Karpas-422 (cell line): ENCODE data around the gene CERS4. TPM values are rescaled to one million over a fixed set of nuclear protein-coding genes. Genes with fewer than 3 reads are reported as not detected.

Experiments used
- DNase-seq: peaks from one replicate; pipeline ENCODE4 v3.0.0-alpha.2; 2015
- H2AFZ ChIP-seq: fragments of 200-600 bp; sonication (generic); 2 replicates; pipeline ENCODE4 v1.6.1; 2014; ENCODE audit warnings: antibody characterized with exemption, low read length, mixed read lengths
- H3K27ac ChIP-seq: fragments of 200-600 bp; sonication (generic); 2 replicates; pipeline ENCODE4 v1.5.1; 2014; ENCODE audit warnings: mild to moderate bottlenecking, low read length, moderate library complexity
- H3K27me3 ChIP-seq: fragments of 200-600 bp; sonication (generic); 2 replicates; pipeline ENCODE4 v1.6.1; 2014; ENCODE audit warnings: low read length, mixed read lengths
- H3K36me3 ChIP-seq: fragments of 200-600 bp; sonication (generic); 2 replicates; pipeline ENCODE4 v1.6.1; 2014; ENCODE audit warnings: low read length, mixed read lengths; ENCODE audit not compliant: insufficient read depth
- H3K4me1 ChIP-seq: fragments of 200-600 bp; sonication (generic); 2 replicates; pipeline ENCODE4 v1.6.1; 2014; ENCODE audit warnings: mild to moderate bottlenecking, low read length, mixed read lengths
- H3K4me2 ChIP-seq: fragments of 200-600 bp; sonication (generic); 2 replicates; pipeline ENCODE4 v1.6.1; 2014; ENCODE audit warnings: low read length, low read depth, mild to moderate bottlenecking; ENCODE audit not compliant: poor library complexity, severe bottlenecking
- H3K4me3 ChIP-seq: fragments of 200-600 bp; sonication (generic); 2 replicates; pipeline ENCODE4 v1.5.1; 2014; ENCODE audit warnings: mild to moderate bottlenecking, antibody characterized with exemption, low read length, mixed read lengths
- H3K79me2 ChIP-seq: fragments of 200-600 bp; sonication (generic); 2 replicates; pipeline ENCODE4 v1.6.1; 2014; ENCODE audit warnings: mild to moderate bottlenecking, low read length, mixed read lengths
- H3K9ac ChIP-seq: fragments of 200-600 bp; sonication (generic); 2 replicates; pipeline ENCODE4 v1.6.0; 2014; ENCODE audit warnings: low read length
- H3K9me2 ChIP-seq: fragments of 200-600 bp; sonication (generic), shearing (Covaris generic); replicated peaks from 2 replicates; pipeline ENCODE4 v1.6.0; 2014; ENCODE audit warnings: mild to moderate bottlenecking, low read length, moderate library complexity; ENCODE audit not compliant: insufficient read depth
- H3K9me3 ChIP-seq: fragments of 300-700, 200-600 bp; sonication (generic); 2 replicates; pipeline ENCODE4 v1.6.1; 2014; ENCODE audit warnings: low read length, mixed read lengths
- H4K20me1 ChIP-seq: fragments of 200-600 bp; sonication (generic); 2 replicates; pipeline ENCODE4 v1.6.1; 2014; ENCODE audit warnings: mild to moderate bottlenecking, antibody characterized with exemption, low read length, low read depth; ENCODE audit not compliant: insufficient read depth
- total RNA-seq: library from RNA; depleted of rRNA; stranded (reverse); fragments of >200 nt; shearing (Covaris generic); gene quantifications from 2 replicates; pipeline ENCODE4 v1.2.3, GENCODE V29; 2014; ENCODE audit warnings: low replicate concordance

Gene CERS4
- total RNA-seq, 1 experiment from 2014 or later, result 66.3 TPM

- H2AFZ ChIP-seq, result no peak overlapping the region
- H3K9me3 ChIP-seq, result no peaks in the 10 kb centered on the region
- no peaks in the 10 kb centered on the region for H3K79me2 ChIP-seq
- no peak overlapping the region for H3K27ac ChIP-seq
- no peaks in the 10 kb centered on the region for H3K4me1 ChIP-seq
- no peak overlapping the region for H3K9ac ChIP-seq
- DNase-seq, result peak; percentile 93
- H3K4me3 ChIP-seq, result no peak overlapping the region
- no peaks in the 10 kb centered on the region for H3K9me2 ChIP-seq
- H3K27me3 ChIP-seq, result no peaks in the 10 kb centered on the region
- no peak overlapping the region for H3K4me2 ChIP-seq
- H3K36me3 ChIP-seq, result no peaks in the 10 kb centered on the region
- H4K20me1 ChIP-seq, result no peaks in the 10 kb centered on the region
Observed at GRCh38 chr19:8252922-8253589, 43.9 kb downstream of the CERS4 start.

DNA sequence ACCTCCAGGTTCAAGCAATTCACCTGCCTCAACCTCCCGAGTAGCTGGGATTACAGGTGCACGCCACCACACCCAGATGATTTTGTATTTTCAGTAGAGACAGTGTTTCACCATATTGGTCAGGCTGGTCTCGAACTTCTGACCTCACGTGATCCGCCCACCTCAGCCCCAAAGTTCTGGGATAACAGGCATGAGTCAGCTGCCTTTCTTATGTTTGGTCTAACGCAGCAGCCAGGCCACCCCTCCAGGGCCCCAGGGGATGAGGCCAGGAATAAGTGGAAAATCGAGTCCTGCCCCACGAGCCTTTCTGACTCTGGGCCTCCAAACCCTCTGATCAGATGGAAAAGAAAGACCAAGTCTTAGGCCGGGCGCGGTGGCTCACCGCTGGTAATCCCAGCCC is 44.5 kb downstream of the CERS4 start:
- Histone ChIP-seq H3K36me3 (no peaks in the 10 kb centered on the region), H3K79me2 (no peaks in the 10 kb centered on the region), H3K9me3 (no peaks in the 10 kb centered on the region), H3K4me3 (no peak overlapping the region), H3K4me1 (no peaks in the 10 kb centered on the region), H3K4me2 (no peak overlapping the region), H4K20me1 (no peaks in the 10 kb centered on the region), H3K27ac (no peak overlapping the region), H3K27me3 (no peaks in the 10 kb centered on the region), H2AFZ (no peak overlapping the region), H3K9ac (no peak overlapping the region), H3K9me2 (no peaks in the 10 kb centered on the region)
- DNase-seq, result no peak

DNA sequence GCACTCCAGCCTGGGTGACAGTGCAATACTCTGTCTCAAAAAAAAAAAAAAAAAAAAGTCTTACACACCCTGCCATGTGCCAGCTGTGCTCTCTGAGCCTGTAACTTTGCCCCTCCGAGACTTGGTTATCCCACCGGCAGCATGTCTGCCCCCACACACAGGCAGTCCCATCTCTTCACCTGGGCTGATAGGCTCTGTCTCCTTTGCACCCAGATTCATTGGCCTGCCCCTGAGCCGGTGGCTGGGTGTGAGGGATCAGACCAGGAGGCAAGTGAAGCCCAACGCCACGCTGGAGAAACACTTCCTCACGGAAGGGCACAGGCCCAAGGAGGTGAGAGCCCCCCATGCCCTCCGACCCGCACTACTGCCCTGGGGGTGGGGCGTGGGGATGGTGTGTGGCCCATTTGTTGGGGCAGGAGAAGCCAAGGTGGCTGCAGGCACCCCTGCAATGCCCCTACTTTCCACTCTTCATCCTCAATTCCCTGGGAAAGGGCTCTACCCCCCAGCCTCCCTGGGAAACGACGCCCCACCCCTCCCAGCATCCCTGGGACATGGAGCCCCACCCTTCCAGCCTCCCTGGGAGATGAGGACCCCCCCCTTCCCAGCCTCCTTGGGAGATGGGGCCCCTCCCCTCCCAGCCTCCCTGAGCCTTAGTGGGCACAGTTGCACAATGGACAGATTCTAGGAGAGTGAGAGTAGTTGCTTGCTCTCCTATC is 45.3 kb downstream of the CERS4 start:
- H4K20me1 ChIP-seq, result no peaks in the 10 kb centered on the region
- DNase-seq, result no peak
- no peaks in the 10 kb centered on the region for H3K27me3 ChIP-seq
- no peak overlapping the region for H3K4me2 ChIP-seq
- H2AFZ ChIP-seq, result no peak overlapping the region
- H3K4me1 ChIP-seq, result no peaks in the 10 kb centered on the region
- H3K9me3 ChIP-seq, result no peaks in the 10 kb centered on the region
- no peak overlapping the region for H3K27ac ChIP-seq
- H3K9ac ChIP-seq, result no peak overlapping the region
- H3K79me2 ChIP-seq, result no peaks in the 10 kb centered on the region
- H3K36me3 ChIP-seq, result no peaks in the 10 kb centered on the region
- H3K9me2 ChIP-seq, result no peaks in the 10 kb centered on the region
- no peak overlapping the region for H3K4me3 ChIP-seq

- no peak overlapping the region for H3K27ac ChIP-seq
- H3K4me1 ChIP-seq, result no peaks in the 10 kb centered on the region
- H3K9ac ChIP-seq, result no peak overlapping the region
- no peak overlapping the region for H2AFZ ChIP-seq
- no peaks in the 10 kb centered on the region for H3K9me2 ChIP-seq
- H4K20me1 ChIP-seq, result no peaks in the 10 kb centered on the region
- no peaks in the 10 kb centered on the region for H3K27me3 ChIP-seq
- H3K9me3 ChIP-seq, result no peaks in the 10 kb centered on the region
- H3K4me2 ChIP-seq, result no peak overlapping the region
- H3K79me2 ChIP-seq, result no peaks in the 10 kb centered on the region
- H3K4me3 ChIP-seq, result no peak overlapping the region
- H3K36me3 ChIP-seq, result no peaks in the 10 kb centered on the region
- DNase-seq, result peak; percentile 10
Observed at GRCh38 chr19:8255426-8256125, 46.4 kb downstream of the CERS4 start.

GRCh38 chr19:8256276-8257051 is 47.3 kb downstream of the CERS4 start:
- H2AFZ ChIP-seq, result no peak overlapping the region
- DNase-seq, result no peak
- H3K4me1 ChIP-seq, result no peaks in the 10 kb centered on the region
- no peaks in the 10 kb centered on the region for H3K79me2 ChIP-seq
- H3K9me3 ChIP-seq, result no peaks in the 10 kb centered on the region
- no peaks in the 10 kb centered on the region for H4K20me1 ChIP-seq
- no peaks in the 10 kb centered on the region for H3K9me2 ChIP-seq
- H3K9ac ChIP-seq, result no peak overlapping the region
- H3K27me3 ChIP-seq, result no peaks in the 10 kb centered on the region
- H3K36me3 ChIP-seq, result no peaks in the 10 kb centered on the region
- no peak overlapping the region for H3K4me2 ChIP-seq
- no peak overlapping the region for H3K27ac ChIP-seq
- no peak overlapping the region for H3K4me3 ChIP-seq

- H3K4me3 ChIP-seq, result no peak overlapping the region
- no peak overlapping the region for H3K4me2 ChIP-seq
- H3K36me3 ChIP-seq, result no peaks in the 10 kb centered on the region
- no peaks in the 10 kb centered on the region for H4K20me1 ChIP-seq
- H3K4me1 ChIP-seq, result no peaks in the 10 kb centered on the region
- H3K27ac ChIP-seq, result no peak overlapping the region
- H3K9me3 ChIP-seq, result no peaks in the 10 kb centered on the region
- peak; percentile 40 for DNase-seq
- H3K9me2 ChIP-seq, result no peaks in the 10 kb centered on the region
- H2AFZ ChIP-seq, result no peak overlapping the region
- no peak overlapping the region for H3K9ac ChIP-seq
- no peaks in the 10 kb centered on the region for H3K79me2 ChIP-seq
- no peaks in the 10 kb centered on the region for H3K27me3 ChIP-seq
Observed at GRCh38 chr19:8257052-8257443, 47.9 kb downstream of the CERS4 start.

DNA sequence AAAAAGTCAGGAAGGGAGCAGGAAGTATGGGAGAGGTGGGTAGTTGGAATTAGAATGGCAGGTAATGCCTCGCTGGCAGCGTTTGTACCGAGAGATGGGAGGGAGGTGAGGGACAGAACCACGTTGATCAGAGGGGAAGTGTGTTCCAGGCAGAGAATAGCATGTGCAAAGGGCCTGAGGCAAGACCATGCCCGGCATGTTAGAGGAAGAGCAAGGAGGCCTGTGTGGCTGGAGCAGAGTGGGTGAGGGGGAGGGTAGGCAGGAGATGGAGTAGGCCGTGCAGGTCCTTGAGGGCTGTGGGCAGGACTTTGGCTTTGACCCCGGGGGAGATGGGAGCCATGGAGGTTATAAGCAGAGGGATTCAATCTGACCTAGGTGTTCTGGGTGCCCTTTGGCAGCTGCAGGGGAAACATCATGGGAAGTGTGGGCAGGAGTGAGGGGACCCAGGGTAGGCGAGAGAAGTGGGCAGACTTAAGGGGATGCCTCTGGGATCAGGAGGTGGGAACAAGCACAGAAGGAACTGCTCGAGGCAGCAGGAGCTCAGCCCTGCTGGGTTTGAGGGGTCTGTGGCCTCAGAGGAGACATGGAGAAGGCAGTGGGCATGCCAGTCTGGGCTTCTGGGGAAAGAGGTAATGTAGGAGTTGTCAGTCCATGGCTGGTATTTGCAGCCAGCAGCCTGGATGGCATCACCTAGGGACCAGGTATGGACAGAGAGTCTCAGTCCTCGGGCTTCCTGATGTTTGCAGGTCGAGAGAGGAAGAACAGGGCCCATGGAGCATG is 50.2 kb downstream of the CERS4 start:
- H3K4me1 ChIP-seq, result no peaks in the 10 kb centered on the region
- H3K4me3 ChIP-seq, result no peak overlapping the region
- H3K27ac ChIP-seq, result no peak overlapping the region
- H3K9me3 ChIP-seq, result no peaks in the 10 kb centered on the region
- H3K9me2 ChIP-seq, result no peaks in the 10 kb centered on the region
- no peaks in the 10 kb centered on the region for H3K27me3 ChIP-seq
- no peaks in the 10 kb centered on the region for H3K36me3 ChIP-seq
- H3K9ac ChIP-seq, result no peak overlapping the region
- H2AFZ ChIP-seq, result no peak overlapping the region
- no peaks in the 10 kb centered on the region for H3K79me2 ChIP-seq
- no peak overlapping the region for H3K4me2 ChIP-seq
- no peaks in the 10 kb centered on the region for H4K20me1 ChIP-seq
- no peak for DNase-seq
